OCI-LY3 (cell line): ENCODE results near the gene SMIM30.

Experiments used
- H2AFZ ChIP-seq: fragments of 200-600, 300-600 bp; shearing (Covaris generic); 2 replicates; pipeline ENCODE4 v1.6.0; 2014; ENCODE audit warnings: antibody characterized with exemption, low read depth, low read length
- H3K27ac ChIP-seq: fragments of 200-600, 300-600 bp; sonication (generic); 2 replicates; pipeline ENCODE4 v1.5.1; 2014; ENCODE audit warnings: mild to moderate bottlenecking, low read length, moderate library complexity, mixed read lengths
- H3K27me3 ChIP-seq: fragments of 200-600, 300-600 bp; sonication (generic); 2 replicates; pipeline ENCODE4 v1.6.1; 2014; ENCODE audit warnings: low read depth, low read length, mixed read lengths
- H3K36me3 ChIP-seq: fragments of 200-600, 300-600 bp; sonication (generic); replicated peaks from 2 replicates; pipeline ENCODE3; 2014; ENCODE audit warnings: low read depth, low read length, mixed read lengths
- H3K4me1 ChIP-seq: fragments of 300-600, 200-600 bp; sonication (generic); 2 replicates; pipeline ENCODE4 v1.6.1; 2014; ENCODE audit warnings: low read length, mixed read lengths
- H3K4me2 ChIP-seq: fragments of 200-600, 300-600 bp; sonication (generic); 2 replicates; pipeline ENCODE4 v1.6.1; 2014; ENCODE audit warnings: low read length, mixed read lengths
- H3K4me3 ChIP-seq: fragments of 300-600, 200-600 bp; sonication (generic); 2 replicates; pipeline ENCODE4 v1.5.1; 2014; ENCODE audit warnings: antibody characterized with exemption, mild to moderate bottlenecking, low read length, moderate library complexity
- H3K79me2 ChIP-seq: fragments of 300-600, 200-600 bp; shearing (Covaris generic); 2 replicates; pipeline ENCODE4 v1.6.1; 2014; ENCODE audit warnings: mild to moderate bottlenecking, low read length, mixed read lengths
- H3K9ac ChIP-seq: fragments of 300-600, 200-600 bp; shearing (Covaris generic); 2 replicates; pipeline ENCODE4 v1.6.0; 2014; ENCODE audit warnings: mild to moderate bottlenecking, low read length, moderate library complexity
- H3K9me3 ChIP-seq: fragments of 200-600, 300-600 bp; shearing (Covaris generic); 2 replicates; pipeline ENCODE4 v1.6.1; 2014; ENCODE audit warnings: low read length, mixed read lengths; ENCODE audit not compliant: insufficient read depth
- H4K20me1 ChIP-seq: fragments of 200-600, 300-600 bp; sonication (generic); 2 replicates; pipeline ENCODE4 v1.6.1; 2016; ENCODE audit warnings: low read length, mixed read lengths; ENCODE audit not compliant: insufficient read depth
- EZH2phosphoT487 ChIP-seq: fragments of 200-600 bp; shearing (Covaris generic); IDR thresholded peaks from 2 replicates; pipeline ENCODE4 v1.6.1; 2018; ENCODE audit warnings: antibody characterized with exemption, mixed run types, low read depth
- TF ChIP-seq, protein P1 (sequence below): fragments of 200-600, 300-600 bp; sonication (generic); IDR thresholded peaks from 2 replicates; pipeline ENCODE4 v1.5.1; 2014; ENCODE audit warnings: antibody characterized with exemption, low read length, low read depth

Gene SMIM30

DNA sequence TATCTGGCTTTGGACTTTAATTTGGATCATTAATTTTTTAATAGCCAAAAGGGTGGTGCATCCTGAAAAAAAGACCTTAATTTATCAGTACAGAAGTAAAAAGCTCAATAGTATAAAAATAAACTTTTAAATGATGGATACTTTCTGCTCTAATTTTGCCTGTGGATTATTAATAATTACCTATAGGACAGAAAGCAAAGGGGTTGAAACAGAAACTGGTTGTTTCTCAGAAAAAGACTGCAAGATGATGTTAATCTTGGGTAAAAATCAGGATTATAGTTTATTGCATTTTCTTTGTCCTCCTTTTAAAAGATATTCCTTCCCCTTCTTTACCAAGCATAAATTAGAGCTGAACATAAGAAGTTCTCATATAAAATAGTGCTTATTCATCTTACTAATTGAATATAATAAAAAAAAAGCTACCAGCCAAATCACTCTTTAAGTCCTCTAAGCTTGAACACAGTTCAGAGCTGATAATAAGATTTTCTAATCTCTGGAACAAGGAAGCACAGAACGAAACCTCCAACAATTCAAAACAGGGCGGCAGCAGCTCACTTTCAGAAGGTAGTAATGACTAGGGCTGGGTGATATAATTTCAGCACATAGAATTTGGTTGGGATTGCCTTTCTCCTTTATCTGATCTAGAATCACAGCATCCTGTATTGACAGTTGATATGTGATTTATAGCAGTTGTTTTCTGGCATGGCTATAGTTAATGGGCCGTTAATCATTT is 23.7 kb downstream of the SMIM30 start:
- Histone ChIP-seq H2AFZ (no peak overlapping the region), H3K9me3 (no peaks in the 10 kb centered on the region), H3K9ac (no peak overlapping the region), H3K4me3 (no peak overlapping the region), H3K27ac (no peak overlapping the region), H3K36me3 (no peaks in the 10 kb centered on the region), H3K4me2 (no peak overlapping the region), H3K27me3 (no peaks in the 10 kb centered on the region), H3K4me1 (peaks cover 7% of the 10 kb centered on the region), H4K20me1 (no peaks in the 10 kb centered on the region), H3K79me2 (no peaks in the 10 kb centered on the region)
- no peak for TF ChIP-seq EZH2phosphoT487
- TF ChIP-seq, protein P1, sequence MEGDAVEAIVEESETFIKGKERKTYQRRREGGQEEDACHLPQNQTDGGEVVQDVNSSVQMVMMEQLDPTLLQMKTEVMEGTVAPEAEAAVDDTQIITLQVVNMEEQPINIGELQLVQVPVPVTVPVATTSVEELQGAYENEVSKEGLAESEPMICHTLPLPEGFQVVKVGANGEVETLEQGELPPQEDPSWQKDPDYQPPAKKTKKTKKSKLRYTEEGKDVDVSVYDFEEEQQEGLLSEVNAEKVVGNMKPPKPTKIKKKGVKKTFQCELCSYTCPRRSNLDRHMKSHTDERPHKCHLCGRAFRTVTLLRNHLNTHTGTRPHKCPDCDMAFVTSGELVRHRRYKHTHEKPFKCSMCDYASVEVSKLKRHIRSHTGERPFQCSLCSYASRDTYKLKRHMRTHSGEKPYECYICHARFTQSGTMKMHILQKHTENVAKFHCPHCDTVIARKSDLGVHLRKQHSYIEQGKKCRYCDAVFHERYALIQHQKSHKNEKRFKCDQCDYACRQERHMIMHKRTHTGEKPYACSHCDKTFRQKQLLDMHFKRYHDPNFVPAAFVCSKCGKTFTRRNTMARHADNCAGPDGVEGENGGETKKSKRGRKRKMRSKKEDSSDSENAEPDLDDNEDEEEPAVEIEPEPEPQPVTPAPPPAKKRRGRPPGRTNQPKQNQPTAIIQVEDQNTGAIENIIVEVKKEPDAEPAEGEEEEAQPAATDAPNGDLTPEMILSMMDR, result no peak

DNA sequence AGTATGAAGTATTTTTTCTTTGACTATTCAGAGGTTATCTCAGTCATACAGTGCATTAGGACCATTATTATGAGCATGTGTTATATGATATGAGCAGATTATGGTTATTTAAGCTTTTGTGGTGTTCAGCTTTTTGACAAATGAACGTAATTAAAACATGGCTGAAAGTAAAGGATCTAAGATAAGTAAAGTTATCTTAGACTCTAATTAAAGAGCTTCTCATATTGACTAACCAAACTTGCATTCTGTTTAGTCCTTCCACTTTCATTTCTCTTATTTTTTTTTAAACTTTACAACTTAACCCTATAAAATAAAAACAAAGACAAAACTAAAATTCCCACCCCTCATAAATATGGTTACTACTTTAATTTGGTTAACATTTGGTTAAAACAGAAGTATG is 24.8 kb downstream of the SMIM30 start:
- Histone ChIP-seq H3K9ac (no peak overlapping the region), H3K4me2 (no peak overlapping the region), H2AFZ (no peak overlapping the region), H3K4me3 (no peak overlapping the region), H3K36me3 (no peaks in the 10 kb centered on the region), H3K27ac (no peak overlapping the region), H3K79me2 (no peaks in the 10 kb centered on the region), H3K4me1 (peaks cover 7% of the 10 kb centered on the region), H3K27me3 (no peaks in the 10 kb centered on the region), H4K20me1 (no peaks in the 10 kb centered on the region), H3K9me3 (no peaks in the 10 kb centered on the region)
- no peak for TF ChIP-seq EZH2phosphoT487
- TF ChIP-seq, protein P1, result no peak

DNA sequence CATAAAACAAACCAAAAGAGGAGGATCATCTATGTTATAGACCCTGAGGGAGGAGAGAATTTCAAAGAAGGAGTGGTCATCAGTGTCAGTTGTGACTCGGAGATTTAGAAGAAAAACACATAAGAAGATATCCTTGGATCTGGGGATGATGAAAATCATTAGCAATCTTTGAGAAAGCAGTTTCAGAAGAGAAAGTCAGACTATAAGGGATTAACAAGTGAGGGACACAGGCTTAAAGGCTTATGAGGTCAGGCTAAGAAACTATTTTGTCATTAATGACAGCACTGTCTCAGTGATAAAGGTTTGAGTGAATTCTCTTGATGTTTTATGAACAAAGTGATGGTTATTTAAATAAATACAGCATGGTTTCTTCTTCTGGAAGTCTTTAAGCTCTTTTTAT is 25.6 kb downstream of the SMIM30 start:
- Histone ChIP-seq H3K27me3 (no peaks in the 10 kb centered on the region), H3K9me3 (no peaks in the 10 kb centered on the region), H2AFZ (no peak overlapping the region), H3K4me1 (peaks cover 7% of the 10 kb centered on the region), H3K79me2 (no peaks in the 10 kb centered on the region), H3K4me2 (no peak overlapping the region), H3K9ac (no peak overlapping the region), H3K36me3 (no peaks in the 10 kb centered on the region), H3K4me3 (no peak overlapping the region), H4K20me1 (no peaks in the 10 kb centered on the region), H3K27ac (no peak overlapping the region)
- TF ChIP-seq EZH2phosphoT487, result no peak
- TF ChIP-seq, protein P1, result no peak

DNA sequence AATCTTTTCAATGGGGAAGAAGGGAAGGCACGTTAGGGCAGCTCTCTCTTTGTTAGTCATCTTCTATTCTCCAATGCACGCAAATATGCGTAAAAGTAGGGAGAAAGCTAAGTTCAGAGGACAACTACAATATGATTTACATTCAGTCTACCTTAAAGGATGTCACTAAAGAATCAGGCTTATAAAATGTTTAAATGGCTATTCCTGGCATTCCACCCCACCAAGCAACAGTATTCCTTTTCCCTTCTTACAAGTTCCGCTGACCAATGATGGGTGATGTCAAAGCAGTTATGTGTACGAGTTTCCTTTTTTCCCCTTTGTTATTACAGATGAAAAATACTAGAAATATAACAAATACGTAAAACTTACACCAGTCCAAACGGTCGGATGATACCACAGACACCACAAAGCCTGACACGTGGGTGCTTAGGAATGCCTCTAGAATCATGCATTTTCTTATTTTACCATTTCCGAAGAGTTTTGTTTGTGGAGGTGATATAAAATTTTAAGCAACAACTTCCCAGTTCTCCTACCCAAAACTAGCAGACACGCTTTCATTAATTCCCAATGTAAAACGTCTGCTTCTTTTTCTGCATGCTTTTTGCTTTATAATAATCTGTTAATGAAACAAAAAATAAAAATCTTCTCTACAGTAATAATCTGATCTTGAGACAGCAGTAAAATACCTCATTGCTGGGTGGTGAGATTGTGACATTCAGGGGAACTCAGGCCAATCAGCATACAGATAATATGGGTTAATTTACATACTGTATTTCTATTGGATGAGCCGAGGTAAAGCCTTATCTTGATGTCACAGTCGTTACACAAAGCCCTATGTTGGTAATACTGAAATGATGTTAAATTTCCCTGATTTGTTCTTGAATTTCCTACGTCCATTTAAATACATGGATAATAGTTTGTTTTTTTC is 31.0 kb downstream of the SMIM30 start:
- Histone ChIP-seq H3K4me3 (peak overlapping the region; percentile 91), H3K79me2 (no peaks in the 10 kb centered on the region), H3K4me2 (peak overlapping the region; percentile 90), H3K36me3 (no peaks in the 10 kb centered on the region), H2AFZ (peak overlapping the region; percentile 66), H3K4me1 (peaks cover 11% of the 10 kb centered on the region), H3K27ac (no peak overlapping the region), H3K27me3 (no peaks in the 10 kb centered on the region), H3K9ac (peak overlapping the region; percentile 77; the same call in 1 of the 2 replicates), H3K9me3 (no peaks in the 10 kb centered on the region), H4K20me1 (no peaks in the 10 kb centered on the region)
- TF ChIP-seq, protein P1, result no peak
- TF ChIP-seq EZH2phosphoT487, result no peak
